Right ventricle myocardium superior (tissue), 1 donor: ENCODE data around the gene TRIOBP. TPM values are rescaled to one million over a fixed set of nuclear protein-coding genes. Genes with fewer than 3 reads are reported as not detected.
"Not testable (repeated sequence)": the region's sequence is repeated elsewhere in the genome, so short reads cannot be mapped to it uniquely, and the experiment has no call there.

Source experiments
- ATAC-seq: fragments of 200-7000 bp; cut with Tn5 transposase; one replicate; pipeline ENCODE4 v1.9.1; 2020; ENCODE audit warnings: mild to moderate bottlenecking; ENCODE audit not compliant: poor library complexity
- DNase-seq: peaks from one replicate; pipeline ENCODE4 v3.0.0-alpha.2; 2020
- intact Hi-C: fragments of 100-400 bp; cut with DNase I; formaldehyde crosslinking; loops from one replicate; pipeline ENCODE4 v1.11.2; 2022
- total RNA-seq: library from RNA; stranded (reverse); fragmentation: NEBNext Ultra II Directional; extraction: Animal tissue kit (Norgen Biotek cat#: 25700); gene quantifications from one replicate; pipeline ENCODE4 v1.2.1, GENCODE V29; 2021
- donor health status: DM: no; HTN: yes; CAD: no; lungs with severe emphysema.

The TRIOBP gene
- total RNA-seq, 1 donor from 2014 or later = 78.6 TPM

DNA sequence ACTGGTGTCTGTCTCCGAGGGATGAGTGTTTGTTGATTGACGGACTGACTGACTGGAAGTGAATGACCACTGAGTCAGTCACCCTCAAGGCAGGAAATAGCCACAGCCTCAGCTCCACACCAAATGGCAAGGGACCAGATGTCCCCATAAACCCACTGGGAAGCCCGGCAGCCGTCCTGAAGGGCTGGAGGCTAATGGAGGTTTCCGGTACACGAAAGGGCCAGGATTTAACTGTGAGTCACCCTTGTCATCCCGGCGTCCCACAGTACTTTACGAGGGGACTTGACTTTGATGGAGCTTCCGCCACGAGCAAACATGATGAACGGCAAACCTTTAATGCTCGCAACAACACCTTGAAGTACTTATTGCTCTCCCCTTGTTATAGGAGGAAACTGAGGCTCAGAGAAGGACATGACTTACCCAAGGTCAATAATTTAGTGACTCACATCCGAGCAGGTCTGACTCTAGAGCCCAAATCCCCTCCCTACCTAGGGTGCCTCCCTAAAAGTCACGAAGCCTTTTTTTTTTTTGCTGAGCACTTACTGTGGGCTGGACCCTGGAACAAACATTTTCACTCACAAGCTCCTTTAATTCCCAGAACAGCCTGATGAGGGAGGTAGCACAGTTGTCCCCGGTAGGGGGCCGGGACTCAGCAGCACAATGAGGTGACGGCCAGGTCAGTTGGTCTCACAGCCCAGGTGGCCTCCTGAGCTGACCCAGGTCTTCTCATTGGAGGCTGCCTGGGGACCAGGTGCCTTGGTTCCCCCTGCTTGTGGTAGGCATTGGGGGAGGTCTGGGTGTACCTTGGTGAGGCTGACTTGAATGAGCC lies 85.7 kb downstream of the TRIOBP start:
- no peak for DNase-seq
- no peak for ATAC-seq
- intact Hi-C loops = no loop called here

DNA sequence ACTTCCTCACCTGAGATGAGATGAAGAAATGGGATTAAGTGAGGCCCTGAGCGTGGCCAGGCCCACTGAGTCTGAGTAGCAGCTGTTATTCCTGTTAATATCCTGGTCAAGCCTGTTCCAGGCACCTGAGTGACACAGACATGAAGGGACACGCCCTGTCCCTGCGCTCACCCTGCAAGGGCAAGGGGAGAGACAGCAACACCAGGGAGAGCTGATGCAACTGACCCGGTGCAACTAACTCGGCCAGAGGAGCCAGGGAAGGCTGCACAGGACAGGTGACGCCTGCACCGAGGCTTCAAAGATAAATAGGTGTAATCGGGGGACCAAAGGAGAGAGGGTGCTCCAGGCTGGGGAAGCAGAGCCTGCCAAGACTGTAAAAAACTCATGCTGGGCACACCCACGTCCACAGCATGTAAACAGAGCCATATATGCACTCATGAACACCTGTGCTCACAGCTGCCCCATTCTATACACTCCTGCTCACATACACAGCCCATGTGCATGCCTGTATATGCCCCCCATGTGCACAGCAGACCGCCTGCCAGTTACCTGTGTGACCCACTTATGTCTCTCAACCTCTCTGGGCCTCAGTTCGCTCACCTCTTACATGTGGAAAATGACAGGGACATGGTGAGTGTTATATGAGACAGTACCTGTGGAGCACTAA lies 88.1 kb downstream of the TRIOBP start:
- ATAC-seq = peak; percentile 33
- no peak for DNase-seq
- intact Hi-C loops = no loop called here

DNA sequence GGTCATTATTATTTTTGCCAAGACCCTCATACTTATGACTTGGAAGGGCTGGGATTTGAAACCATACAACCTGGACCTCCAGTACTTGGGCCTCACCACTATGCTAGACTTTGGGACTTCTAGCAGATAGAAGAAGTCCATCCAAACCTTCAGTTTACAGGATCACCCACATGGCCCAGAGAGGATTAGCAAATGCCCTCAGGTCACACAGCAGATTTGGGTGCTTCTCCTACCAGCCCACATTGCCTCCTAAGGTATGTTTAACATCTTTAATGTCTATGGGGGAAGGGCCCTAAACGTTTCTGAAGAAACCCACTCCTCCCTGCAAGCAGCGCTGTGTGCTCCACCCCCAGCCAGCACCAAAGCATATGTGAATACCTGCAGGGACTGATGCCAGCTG lies 93.4 kb downstream of the TRIOBP start:
- ATAC-seq (no peak), DNase-seq (no peak)
- intact Hi-C loops = loop anchor here (5.0 kb wide), 1 partner anchor 148 kb away; no protein-coding TSS in a partner anchor

DNA sequence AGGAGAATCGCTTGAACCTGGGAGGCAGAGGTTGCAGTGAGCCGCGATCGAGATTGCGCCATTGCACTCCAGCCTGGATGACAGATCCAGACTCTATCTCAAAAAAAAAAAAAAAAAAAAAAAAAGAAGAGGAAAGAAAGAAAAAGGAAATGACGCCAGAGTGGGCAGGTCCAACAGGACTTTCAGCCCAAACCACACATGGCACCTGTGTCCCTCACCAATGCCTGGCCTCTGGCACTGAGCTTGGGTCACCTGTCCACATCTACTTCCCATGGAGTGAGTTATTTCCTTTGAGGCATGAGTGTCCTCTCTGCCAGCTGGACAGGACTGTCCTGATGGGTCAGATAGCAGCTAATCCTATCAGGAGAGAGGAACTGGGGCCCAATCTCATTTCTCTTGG lies 95.6 kb downstream of the TRIOBP start:
- DNase-seq (no peak), ATAC-seq (no peak)
- intact Hi-C loops = loop anchor here (5.0 kb wide), 1 partner anchor 150 kb away; no protein-coding TSS in a partner anchor

- DNase-seq (no peak), ATAC-seq (no peak)
- intact Hi-C loops = loop anchor here (5.0 kb wide), 1 partner anchor 152 kb away; no protein-coding TSS in a partner anchor
These were observed 97.5 kb downstream of the TRIOBP start for GRCh38 chr22:37794376-37794775.

DNA sequence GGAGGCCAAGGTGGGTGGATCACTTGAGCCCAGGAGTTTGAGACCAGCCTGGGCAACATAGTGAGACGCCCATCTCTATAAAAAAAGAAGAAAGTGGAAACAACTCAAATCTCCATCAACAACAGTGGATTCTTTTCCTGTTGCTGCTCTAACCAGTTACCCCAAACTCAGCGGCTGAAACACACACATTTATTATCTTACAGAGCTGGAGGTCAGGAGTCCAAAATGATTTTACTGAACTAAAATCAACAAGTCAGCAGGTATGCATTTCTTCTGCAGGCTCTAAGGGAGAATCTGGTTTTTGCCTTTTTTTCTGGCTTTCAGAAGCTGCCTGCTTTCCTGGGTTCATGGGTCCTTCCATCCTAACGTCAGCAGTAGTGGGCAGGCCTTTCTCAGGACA lies 99.2 kb downstream of the TRIOBP start:
- DNase-seq (no peak), ATAC-seq (no peak)
- intact Hi-C loops = no loop called here

DNA sequence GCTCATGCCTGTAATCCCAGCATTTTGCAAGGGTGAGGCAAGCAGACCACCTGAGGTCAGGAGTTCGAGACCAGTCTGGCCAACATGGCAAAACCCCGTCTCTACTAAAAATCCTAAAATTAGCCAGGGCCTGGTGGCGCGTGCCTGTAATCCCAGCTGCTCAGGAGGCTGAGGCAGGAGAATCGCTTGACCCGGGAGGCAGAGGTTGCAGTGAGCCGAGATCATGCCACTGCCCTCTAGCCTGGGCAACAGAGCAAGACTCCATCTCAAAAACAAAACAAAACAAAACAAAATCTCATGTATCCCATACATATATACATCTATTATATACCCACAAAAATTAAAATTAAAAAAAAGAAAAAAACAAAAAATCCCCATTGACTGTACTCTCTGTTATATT lies 100.4 kb downstream of the TRIOBP start:
- DNase-seq, intact Hi-C loops, ATAC-seq: not testable (repeated sequence)

GRCh38 chr22:37797874-37798500 lies 101.1 kb downstream of the TRIOBP start:
- intact Hi-C loops = no loop called here
- DNase-seq (no peak), ATAC-seq (no peak)

DNA sequence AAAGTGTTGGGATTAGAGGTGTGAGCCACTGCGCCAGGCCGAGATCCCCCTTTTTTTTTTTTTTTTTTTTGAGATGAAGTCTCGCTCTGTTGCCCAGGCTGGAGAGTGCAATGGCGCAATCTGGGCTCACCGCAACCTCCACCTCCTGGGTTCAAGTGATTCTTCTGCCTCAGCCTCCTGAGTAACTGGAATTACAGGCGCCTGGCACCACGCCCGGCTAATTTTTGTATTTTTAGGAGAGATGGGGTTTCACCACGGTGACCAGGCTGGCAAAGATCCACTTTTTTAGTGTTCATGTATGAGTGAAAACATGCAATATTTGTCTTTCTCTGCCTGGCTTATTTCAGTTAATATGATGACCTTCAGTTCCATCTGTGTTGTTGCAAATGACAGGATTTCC lies 103.1 kb downstream of the TRIOBP start:
- intact Hi-C loops, ATAC-seq: not testable (repeated sequence)

DNA sequence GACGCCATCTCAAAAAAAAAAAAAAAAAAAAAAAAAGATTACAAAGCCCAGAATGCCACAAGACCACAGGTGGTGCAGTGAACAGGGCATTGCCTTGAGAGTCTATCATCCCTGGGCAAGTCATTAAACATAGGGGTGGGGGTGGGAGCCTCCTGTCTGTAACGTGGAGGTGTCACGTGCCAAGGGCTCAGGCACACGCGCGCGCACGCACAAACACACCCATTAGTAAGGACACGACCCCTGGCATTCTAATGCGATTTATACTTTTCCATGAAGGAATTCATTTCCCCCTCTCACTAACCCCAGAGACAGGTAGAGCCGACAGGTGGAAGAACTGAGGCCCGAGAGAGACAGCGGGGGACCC lies 105.1 kb downstream of the TRIOBP start:
- DNase-seq (no peak), ATAC-seq (no peak)
- intact Hi-C loops = no loop called here

More for the DNA sequence above, 103.1 kb downstream of the TRIOBP start:
- DNase-seq = not testable (repeated sequence)

DNA sequence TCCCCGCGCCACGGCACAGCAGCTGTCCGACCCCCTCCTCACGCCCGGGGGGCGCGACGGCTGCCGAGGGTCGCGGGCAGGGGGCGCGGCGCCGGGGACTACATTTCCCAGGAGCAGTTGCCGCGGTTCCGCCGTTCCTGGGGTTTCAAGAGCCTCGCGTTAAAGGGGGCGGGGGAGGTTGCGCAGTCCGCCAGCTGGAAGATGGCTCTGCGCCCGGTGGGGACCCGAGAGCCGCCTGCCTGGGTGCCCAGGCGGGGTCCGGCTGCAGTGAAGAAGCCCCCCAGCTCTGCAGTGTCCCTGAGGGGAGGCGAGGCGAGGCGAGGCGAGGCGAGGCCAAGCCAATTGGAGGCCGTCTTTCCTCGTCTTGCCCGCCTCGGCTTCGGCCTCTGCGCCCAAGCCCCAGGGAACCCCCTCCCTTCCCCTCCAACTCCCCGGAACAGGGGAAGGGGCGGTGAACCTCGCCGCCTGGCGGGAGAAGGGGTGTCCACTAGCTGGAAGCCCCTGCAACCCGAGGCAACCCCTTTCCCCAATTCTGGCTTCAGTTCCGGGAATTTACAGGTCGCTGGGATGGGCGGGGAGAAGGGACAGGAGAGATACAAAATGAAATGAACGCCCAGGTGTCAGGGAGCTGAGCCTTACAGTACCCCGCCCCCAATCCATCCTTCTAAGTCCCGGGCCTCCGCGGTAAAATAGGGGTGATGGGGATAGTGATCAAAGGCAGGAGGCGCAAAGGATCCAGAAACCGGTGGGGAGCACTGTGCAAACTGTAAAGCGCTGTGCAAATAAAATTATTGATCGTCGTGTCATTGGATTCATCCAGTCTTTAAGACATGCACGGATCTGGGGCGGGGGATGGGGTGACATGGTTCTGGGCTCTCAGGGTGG lies 105.7 kb downstream of the TRIOBP start:
- intact Hi-C loops = no loop called here
- ATAC-seq = peak; percentile 52
- peak; percentile 81 for DNase-seq

GRCh38 chr22:37803195-37803638 lies 106.4 kb downstream of the TRIOBP start:
- DNase-seq = no peak
- intact Hi-C loops = no loop called here

DNA sequence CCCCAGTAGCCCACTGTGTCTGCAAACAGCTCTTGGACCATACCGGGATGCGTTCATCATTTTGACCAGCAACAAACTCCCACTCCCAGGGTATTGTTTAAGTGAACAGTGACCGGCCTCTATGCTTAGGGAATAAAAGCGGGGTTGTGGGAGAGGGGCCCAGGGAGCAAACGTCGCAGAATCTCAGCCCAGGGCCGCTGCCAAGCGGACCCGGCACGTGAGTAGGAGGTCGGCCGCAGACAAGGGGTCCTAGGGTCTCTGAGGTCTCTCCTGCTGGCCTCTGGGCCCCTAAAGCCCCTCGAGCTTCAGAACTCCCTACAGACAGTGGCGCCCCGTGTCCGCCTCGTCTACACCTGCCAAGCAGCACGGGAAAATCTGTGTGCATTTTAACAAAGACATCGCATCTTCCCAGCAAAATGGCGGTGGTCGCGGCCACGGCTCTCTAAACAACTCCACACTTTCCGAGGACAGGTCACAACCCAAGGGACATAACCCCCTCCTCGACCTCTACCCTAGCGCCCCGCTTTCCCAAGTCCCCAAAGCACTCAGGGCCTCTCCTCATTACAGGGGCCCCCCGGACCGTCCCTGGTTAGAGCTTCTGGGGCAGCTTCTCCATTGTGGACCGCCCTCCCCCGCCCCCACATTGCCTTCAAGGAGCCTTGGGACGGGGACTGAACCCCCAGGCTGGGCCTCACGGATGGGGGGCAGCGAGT lies 106.9 kb downstream of the TRIOBP start:
- ATAC-seq (no peak), DNase-seq (no peak)
- intact Hi-C loops = no loop called here

More at GRCh38 chr22:37803195-37803638, 106.4 kb downstream of the TRIOBP start:
- ATAC-seq = no peak

GRCh38 chr22:37804352-37804880 lies 107.6 kb downstream of the TRIOBP start:
- DNase-seq (no peak), ATAC-seq (no peak)
- intact Hi-C loops = no loop called here

- DNase-seq = peak; percentile 94
- intact Hi-C loops = no loop called here
- ATAC-seq = peak; percentile 63
These were observed 108.3 kb downstream of the TRIOBP start for GRCh38 chr22:37804881-37805809.

DNA sequence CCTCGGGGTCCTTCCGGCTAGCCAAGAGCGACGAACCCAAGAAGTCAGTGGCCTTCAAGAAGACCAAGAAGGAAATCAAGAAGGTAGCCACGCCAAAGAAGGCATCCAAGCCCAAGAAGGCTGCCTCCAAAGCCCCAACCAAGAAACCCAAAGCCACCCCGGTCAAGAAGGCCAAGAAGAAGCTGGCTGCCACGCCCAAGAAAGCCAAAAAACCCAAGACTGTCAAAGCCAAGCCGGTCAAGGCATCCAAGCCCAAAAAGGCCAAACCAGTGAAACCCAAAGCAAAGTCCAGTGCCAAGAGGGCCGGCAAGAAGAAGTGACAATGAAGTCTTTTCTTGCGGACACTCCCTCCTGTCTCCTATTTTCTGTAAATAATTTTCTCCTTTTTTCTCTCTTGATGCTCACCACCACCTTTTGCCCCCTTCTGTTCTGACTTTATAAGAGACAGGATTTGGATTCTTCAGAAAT lies 109.0 kb downstream of the TRIOBP start:
- ATAC-seq = no peak
- DNase-seq = no peak
- intact Hi-C loops = no loop called here
